C4-2B (cell line): Measurements from ENCODE around the gene CLEC3A.
"Not testable (repeated sequence)": the region's sequence is repeated elsewhere in the genome, so short reads cannot be mapped to it uniquely, and the experiment has no call there.

Source experiments
- ZFX ChIP-seq: fragments of 450-650 bp; IDR thresholded peaks from 2 replicates; pipeline ENCODE4 v1.6.1; 2017
- TF ChIP-seq, protein P1 (sequence below): fragments of 450-650 bp; conservative IDR thresholded peaks from 2 replicates; pipeline ENCODE4 v1.5.1; 2017; ENCODE audit warnings: mild to moderate bottlenecking

DNA sequence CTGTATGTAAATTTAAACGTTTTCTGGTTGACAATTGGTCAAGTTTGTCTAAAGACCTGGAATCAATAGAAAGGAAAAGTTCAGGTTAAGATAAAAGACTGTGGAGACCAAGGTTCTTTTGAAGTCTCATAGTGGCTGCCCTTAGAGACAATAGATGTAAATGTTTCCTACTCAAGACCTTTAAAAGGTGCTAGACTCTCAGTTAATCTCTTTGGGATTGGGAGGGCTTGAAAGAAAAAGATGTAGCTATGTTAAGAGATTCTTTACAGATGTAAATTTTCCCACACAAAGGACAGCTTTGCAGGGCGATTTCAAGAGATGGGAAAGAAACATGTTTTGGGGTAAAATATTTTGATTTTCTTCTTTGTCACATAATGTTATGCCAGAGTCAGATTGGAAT lies 30.0 kb upstream of the CLEC3A start:
- TF ChIP-seq, protein P1, sequence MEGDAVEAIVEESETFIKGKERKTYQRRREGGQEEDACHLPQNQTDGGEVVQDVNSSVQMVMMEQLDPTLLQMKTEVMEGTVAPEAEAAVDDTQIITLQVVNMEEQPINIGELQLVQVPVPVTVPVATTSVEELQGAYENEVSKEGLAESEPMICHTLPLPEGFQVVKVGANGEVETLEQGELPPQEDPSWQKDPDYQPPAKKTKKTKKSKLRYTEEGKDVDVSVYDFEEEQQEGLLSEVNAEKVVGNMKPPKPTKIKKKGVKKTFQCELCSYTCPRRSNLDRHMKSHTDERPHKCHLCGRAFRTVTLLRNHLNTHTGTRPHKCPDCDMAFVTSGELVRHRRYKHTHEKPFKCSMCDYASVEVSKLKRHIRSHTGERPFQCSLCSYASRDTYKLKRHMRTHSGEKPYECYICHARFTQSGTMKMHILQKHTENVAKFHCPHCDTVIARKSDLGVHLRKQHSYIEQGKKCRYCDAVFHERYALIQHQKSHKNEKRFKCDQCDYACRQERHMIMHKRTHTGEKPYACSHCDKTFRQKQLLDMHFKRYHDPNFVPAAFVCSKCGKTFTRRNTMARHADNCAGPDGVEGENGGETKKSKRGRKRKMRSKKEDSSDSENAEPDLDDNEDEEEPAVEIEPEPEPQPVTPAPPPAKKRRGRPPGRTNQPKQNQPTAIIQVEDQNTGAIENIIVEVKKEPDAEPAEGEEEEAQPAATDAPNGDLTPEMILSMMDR = not testable (repeated sequence)
- TF ChIP-seq ZFX = not testable (repeated sequence)
